Kidney (tissue), 14 donors: ENCODE results near the gene COLGALT1. TPM values are rescaled to one million over a fixed set of nuclear protein-coding genes. Genes with fewer than 3 reads are reported as not detected.

Source experiments
- DNase-seq, 5 donors: peaks; one replicate each; pipeline ENCODE4 v3.0.0-alpha.2; 2013 to 2020
- FAIRE-seq: peaks from 2 replicates; lab custom pipeline; 2012; peaks lifted over from hg19 to GRCh38; lab: Jason Lieb, UNC
- H3K27ac ChIP-seq, 2 donors: one replicate each; pipeline ENCODE4 v1.7.0; 2013; ENCODE audit warnings: low read depth in 2 of 2, low read length in 2 of 2, inconsistent platforms in 1 of 2
- H3K27me3 ChIP-seq: one replicate; pipeline ENCODE4 v1.7.1; 2013; ENCODE audit warnings: low read length, inconsistent platforms; ENCODE audit not compliant: control insufficient read depth, insufficient read depth
- H3K36me3 ChIP-seq, 3 donors: one replicate each; pipeline versions ENCODE4 v1.7.0 to v1.7.1; 2013; ENCODE audit warnings: low read length in 3 of 3, control low read depth in 1 of 3, inconsistent platforms in 1 of 3; ENCODE audit not compliant: insufficient read depth in 3 of 3, control insufficient read depth in 2 of 3
- H3K4me1 ChIP-seq, 3 donors: one replicate each; pipeline versions ENCODE4 v1.7.0 to v1.7.1; 2013; ENCODE audit warnings: low read length in 3 of 3, inconsistent platforms in 1 of 3, low read depth in 1 of 3; ENCODE audit not compliant: control insufficient read depth in 2 of 3, insufficient read depth in 2 of 3
- H3K4me3 ChIP-seq, 3 donors: one replicate each; pipeline versions ENCODE4 v1.7.0 to v1.8.1; 2013; ENCODE audit warnings: low read length in 3 of 3, control low read depth in 1 of 3, inconsistent platforms in 1 of 3
- H3K9ac ChIP-seq, 3 donors: one replicate each; pipeline versions ENCODE4 v1.7.0 to v1.7.1; 2013; ENCODE audit warnings: low read length in 3 of 3, control low read depth in 1 of 3, inconsistent platforms in 1 of 3
- H3K9me3 ChIP-seq, 3 donors: one replicate each; pipeline versions ENCODE4 v1.7.0 to v1.7.1; 2013; ENCODE audit warnings: low read length in 3 of 3, control low read depth in 1 of 3, inconsistent platforms in 1 of 3; ENCODE audit not compliant: control insufficient read depth in 2 of 3, insufficient read depth in 1 of 3
- intact Hi-C: fragments of 100-400 bp; cut with DNase I; formaldehyde crosslinking; loops from one replicate; pipeline ENCODE4 v1.11.1; 2022
- polyA plus RNA-seq: library from polyadenylated mRNA; stranded (reverse); fragments of 350-450 nt; fragmentation: Illumina TruSeq; extraction: RNeasy Lipid Tissue Mini Kit (QIAGEN cat#74804); gene quantifications from one replicate; pipeline ENCODE4 v1.2.3, GENCODE V29; 2014; ENCODE audit warnings: low read depth, low replicate concordance; ENCODE audit not compliant: insufficient read depth
- total RNA-seq: library from RNA; stranded (reverse); fragmentation: NEBNext Ultra II Directional; extraction: Animal tissue kit (Norgen Biotek cat#: 25700); gene quantifications from one replicate; pipeline ENCODE4 v1.2.1, GENCODE V29; 2021
- TF ChIP-seq, protein P1 (sequence below): IDR thresholded peaks from 3 replicates; pipeline ENCODE4 v1.5.1; 2012; ENCODE audit warnings: mild to moderate bottlenecking, moderate library complexity, borderline replicate concordance; ENCODE audit not compliant: insufficient read depth; ENCODE audit errors: extremely low read depth
- donor health status: control.
- donor health status: control.
- donor health status: control.
- donor health status: control.
- donor health status: control.
- donor health status: DM: yes; HTN: yes; CAD: no.
- donor health status: Normal renal cell carcinoma (clear cell type).

The COLGALT1 gene
- total and polyA plus RNA-seq, 2 donors from 2014 or later, result 23.6 to 66.2 TPM

- DNase-seq (no peak), FAIRE-seq (no peak)
- H3K36me3 ChIP-seq, result no peaks in the 10 kb centered on the region
- H3K27ac ChIP-seq, result no peak overlapping the region
- no peak overlapping the region for H3K4me3 ChIP-seq
- TF ChIP-seq, protein P1, sequence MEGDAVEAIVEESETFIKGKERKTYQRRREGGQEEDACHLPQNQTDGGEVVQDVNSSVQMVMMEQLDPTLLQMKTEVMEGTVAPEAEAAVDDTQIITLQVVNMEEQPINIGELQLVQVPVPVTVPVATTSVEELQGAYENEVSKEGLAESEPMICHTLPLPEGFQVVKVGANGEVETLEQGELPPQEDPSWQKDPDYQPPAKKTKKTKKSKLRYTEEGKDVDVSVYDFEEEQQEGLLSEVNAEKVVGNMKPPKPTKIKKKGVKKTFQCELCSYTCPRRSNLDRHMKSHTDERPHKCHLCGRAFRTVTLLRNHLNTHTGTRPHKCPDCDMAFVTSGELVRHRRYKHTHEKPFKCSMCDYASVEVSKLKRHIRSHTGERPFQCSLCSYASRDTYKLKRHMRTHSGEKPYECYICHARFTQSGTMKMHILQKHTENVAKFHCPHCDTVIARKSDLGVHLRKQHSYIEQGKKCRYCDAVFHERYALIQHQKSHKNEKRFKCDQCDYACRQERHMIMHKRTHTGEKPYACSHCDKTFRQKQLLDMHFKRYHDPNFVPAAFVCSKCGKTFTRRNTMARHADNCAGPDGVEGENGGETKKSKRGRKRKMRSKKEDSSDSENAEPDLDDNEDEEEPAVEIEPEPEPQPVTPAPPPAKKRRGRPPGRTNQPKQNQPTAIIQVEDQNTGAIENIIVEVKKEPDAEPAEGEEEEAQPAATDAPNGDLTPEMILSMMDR, result no peak
- intact Hi-C loops, result no loop called here
- no peaks in the 10 kb centered on the region for H3K4me1 ChIP-seq
- H3K9ac ChIP-seq, result no peak overlapping the region
- no peaks in the 10 kb centered on the region for H3K9me3 ChIP-seq
- H3K27me3 ChIP-seq, result no peaks in the 10 kb centered on the region
These were observed 44.3 kb downstream of the COLGALT1 start for GRCh38 chr19:17599780-17600179.

GRCh38 chr19:17601683-17602082 lies 46.2 kb downstream of the COLGALT1 start:
- H3K9ac ChIP-seq, result no peak overlapping the region
- intact Hi-C loops, result no loop called here
- FAIRE-seq, result no peak

GRCh38 chr19:17602217-17602616 lies 46.8 kb downstream of the COLGALT1 start:
- H3K4me3 ChIP-seq, result no peak overlapping the region
- H3K4me1 ChIP-seq, result peaks cover 0 to 4% (median 0%) of the 10 kb centered on the region in 3 donors
- H3K9ac ChIP-seq, result no peak overlapping the region
- TF ChIP-seq, protein P1, result no peak
- H3K9me3 ChIP-seq, result no peaks in the 10 kb centered on the region
- H3K27ac ChIP-seq, result no peak overlapping the region
- H3K27me3 ChIP-seq, result no peaks in the 10 kb centered on the region
- DNase-seq (no peak), FAIRE-seq (no peak)
- no peaks in the 10 kb centered on the region for H3K36me3 ChIP-seq
- intact Hi-C loops, result no loop called here

More at GRCh38 chr19:17601683-17602082, 46.2 kb downstream of the COLGALT1 start:
- peaks cover 0 to 4% (median 0%) of the 10 kb centered on the region in 3 donors for H3K4me1 ChIP-seq
- H3K4me3 ChIP-seq, result no peak overlapping the region
- DNase-seq, result no peak
- TF ChIP-seq, protein P1, result no peak
- H3K36me3 ChIP-seq, result no peaks in the 10 kb centered on the region
- H3K27ac ChIP-seq, result no peak overlapping the region
- no peaks in the 10 kb centered on the region for H3K27me3 ChIP-seq
- no peaks in the 10 kb centered on the region for H3K9me3 ChIP-seq
